Ovary (tissue), 9 donors: ENCODE measurements around the gene NANP. TPM values are rescaled to one million over a fixed set of nuclear protein-coding genes. Genes with fewer than 3 reads are reported as not detected.
"Not testable (repeated sequence)": the region's sequence is repeated elsewhere in the genome, so short reads cannot be mapped to it uniquely, and the experiment has no call there.

Source experiments
- DNase-seq, 5 donors: peaks; one replicate each; pipeline ENCODE4 v3.0.0-alpha.2; 2019 to 2020
- H3K27ac ChIP-seq, 2 donors: fragments of 200-600 bp; one replicate each; pipeline versions ENCODE4 v1.5.1 to v1.8.0; 2019 to 2022
- H3K27me3 ChIP-seq: fragments of 200-600 bp; one replicate; pipeline ENCODE4 v1.8.0; 2022
- H3K36me3 ChIP-seq: fragments of 200-600 bp; sonication (generic); one replicate; pipeline ENCODE4 v1.5.1; 2019
- H3K4me1 ChIP-seq: one replicate; pipeline ENCODE4 v1.8.1; 2013; ENCODE audit warnings: mild to moderate bottlenecking, moderate library complexity; ENCODE audit not compliant: insufficient read depth
- H3K4me3 ChIP-seq: fragments of 200-600 bp; sonication (generic); one replicate; pipeline ENCODE4 v1.5.1; 2017
- H3K9me3 ChIP-seq, 2 donors: fragments of 200-600 bp in 1 of 2; sonication (generic) in 1 of 2; one replicate each; pipeline versions ENCODE4 v1.5.1 to v1.8.1; 2013 to 2019; ENCODE audit warnings: mild to moderate bottlenecking in 1 of 2, moderate library complexity in 1 of 2
- CTCF ChIP-seq, 3 donors: fragments of 450-650 bp in 2 of 3; fragments of 200-600 bp in 1 of 3; IDR thresholded peaks; one replicate each; pipeline versions ENCODE4 v1.5.1 to v1.8.0; 2016 to 2022; ENCODE audit warnings: antibody characterized with exemption in 3 of 3, mild to moderate bottlenecking in 1 of 3
- EP300 ChIP-seq: sonication (generic); formaldehyde crosslinking; IDR thresholded peaks from one replicate; pipeline ENCODE4 v1.6.1; 2017; ENCODE audit warnings: antibody characterized with exemption
- POLR2A ChIP-seq: fragments of 450-650 bp; IDR thresholded peaks from one replicate; pipeline ENCODE4 v1.6.1; 2017; ENCODE audit warnings: antibody characterized with exemption, mild to moderate bottlenecking, moderate library complexity
- WGBS, 3 donors: extraction: QIAGEN DNeasy Blood & Tissue Kit in 1 of 3; methylation state at CpG; one replicate each; pipeline versions ENCODE4 v1.1.5 to v1.1.7; 2013 to 2017; 5-methylcytosine and 5-hydroxymethylcytosine counted together
- intact Hi-C, 4 donors: fragments of 100-400 bp; cut with DNase I; formaldehyde crosslinking; loops; one replicate each; pipeline versions ENCODE4 v1.11.0 to v1.15.1; 2022 to 2023
- polyA plus RNA-seq, 2 donors: library from polyadenylated mRNA; stranded (reverse); fragments of 200-250 nt in 1 of 2; fragments of 350-450 nt in 1 of 2; fragmentation: Illumina TruSeq in 1 of 2; extraction: RNeasy Lipid Tissue Mini Kit (QIAGEN cat#74804) in 1 of 2; gene quantifications; one replicate each; pipeline ENCODE4 v1.2.3, GENCODE V29; 2013 to 2014
- total RNA-seq, 7 donors: library from RNA; depleted of rRNA in 2 of 7; stranded (reverse); fragments of >200 nt in 2 of 7; fragmentation: NEBNext Ultra II Directional in 3 of 7; extraction: Animal tissue kit (Norgen Biotek cat#: 25700) in 3 of 7; gene quantifications; one replicate each; pipeline versions ENCODE4 v1.1.0 to v1.2.4, GENCODE V29; 2016 to 2023
- donor health status: DM: no; HTN: no; CAD: no; lungs with moderate emphysema.
- donor health status: DM: no; HTN: no; CAD: no.
- donor health status: Bipolar disorder and iron deficiency.
- donor health status: DM: yes; HTN: yes; CAD: no.
- donor health status: DM: no; HTN: no; CAD: no.
- donor health status: DM: yes; HTN: yes; CAD: no.

Gene NANP
- total and polyA plus RNA-seq, 9 donors, result 1.9 to 8.1 (median 4.9) TPM

DNA sequence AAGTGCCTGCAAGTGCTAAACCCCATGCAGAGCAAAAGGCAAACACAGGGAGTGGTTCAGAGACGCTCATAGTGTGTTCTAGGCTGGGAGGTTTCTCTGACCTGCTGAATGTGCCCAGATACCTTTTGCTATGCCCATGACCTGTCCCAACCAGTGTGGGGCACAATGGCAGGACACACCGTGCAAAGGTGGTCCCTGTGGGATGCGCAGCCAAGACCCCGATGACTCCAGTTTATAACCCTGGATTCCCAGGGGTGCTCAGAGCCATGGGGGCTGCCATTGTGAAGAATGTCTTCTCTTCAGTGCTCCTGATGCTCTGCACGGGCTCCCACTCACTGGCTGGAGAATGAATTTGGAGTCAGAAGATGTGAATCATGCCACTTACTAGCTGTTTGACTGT is 36.3 kb downstream of the NANP start:
- TF ChIP-seq CTCF (IDR thresholded peaks at IDR 0.05) (no peak), POLR2A (no peak), EP300 (no peak)
- Histone ChIP-seq H3K4me3 (no peak overlapping the region), H3K4me1 (peaks cover 2% of the 10 kb centered on the region), H3K9me3 (no peaks in the 10 kb centered on the region), H3K27me3 (no peaks in the 10 kb centered on the region), H3K27ac (no peak overlapping the region), H3K36me3 (no peaks in the 10 kb centered on the region)
- DNase-seq, result no peak
- 81 to 86% (median 83%) methylated on average over 5 of the region's 5 CpGs for WGBS, 3 donors
- intact Hi-C loops, result loop anchor here in 2 of 4 donors (10.0 kb wide), 2 partner anchors 53 to 83 kb away; no protein-coding TSS in a partner anchor

DNA sequence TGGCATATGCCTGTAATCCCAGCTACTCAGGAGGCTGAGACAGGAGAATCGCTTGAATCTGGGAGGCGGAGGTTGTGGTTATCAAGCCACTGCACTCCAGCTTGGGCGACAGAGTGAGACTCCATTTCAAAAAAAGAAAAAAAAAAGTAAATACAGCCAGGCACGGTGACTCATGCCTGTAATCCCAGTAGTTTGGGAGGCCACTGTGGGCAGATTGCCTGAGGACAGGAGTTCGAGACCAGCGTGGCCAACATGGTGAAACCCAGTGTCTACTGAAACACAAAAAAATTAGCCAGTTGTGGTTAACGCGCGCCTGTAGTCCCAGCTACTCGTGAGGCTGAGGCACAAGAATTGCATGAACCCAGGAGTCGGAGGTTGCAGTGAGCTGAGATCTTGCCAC is 36.9 kb downstream of the NANP start:
- Histone ChIP-seq H3K27me3 (no peaks in the 10 kb centered on the region), H3K4me1 (peaks cover 2% of the 10 kb centered on the region), H3K4me3 (no peak overlapping the region), H3K9me3 (no peaks in the 10 kb centered on the region), H3K36me3 (no peaks in the 10 kb centered on the region), H3K27ac (no peak overlapping the region)
- WGBS, 3 donors, result 78 to 87% (median 86%) methylated on average over 11 of the region's 11 CpGs
- intact Hi-C loops, result loop anchor here in 2 of 4 donors (10.0 kb wide), 2 partner anchors 52 to 82 kb away; no protein-coding TSS in a partner anchor
- no peak for TF ChIP-seq CTCF (IDR thresholded peaks at IDR 0.05)
- TF ChIP-seq POLR2A, result no peak
- TF ChIP-seq EP300, result no peak
- no peak for DNase-seq

DNA sequence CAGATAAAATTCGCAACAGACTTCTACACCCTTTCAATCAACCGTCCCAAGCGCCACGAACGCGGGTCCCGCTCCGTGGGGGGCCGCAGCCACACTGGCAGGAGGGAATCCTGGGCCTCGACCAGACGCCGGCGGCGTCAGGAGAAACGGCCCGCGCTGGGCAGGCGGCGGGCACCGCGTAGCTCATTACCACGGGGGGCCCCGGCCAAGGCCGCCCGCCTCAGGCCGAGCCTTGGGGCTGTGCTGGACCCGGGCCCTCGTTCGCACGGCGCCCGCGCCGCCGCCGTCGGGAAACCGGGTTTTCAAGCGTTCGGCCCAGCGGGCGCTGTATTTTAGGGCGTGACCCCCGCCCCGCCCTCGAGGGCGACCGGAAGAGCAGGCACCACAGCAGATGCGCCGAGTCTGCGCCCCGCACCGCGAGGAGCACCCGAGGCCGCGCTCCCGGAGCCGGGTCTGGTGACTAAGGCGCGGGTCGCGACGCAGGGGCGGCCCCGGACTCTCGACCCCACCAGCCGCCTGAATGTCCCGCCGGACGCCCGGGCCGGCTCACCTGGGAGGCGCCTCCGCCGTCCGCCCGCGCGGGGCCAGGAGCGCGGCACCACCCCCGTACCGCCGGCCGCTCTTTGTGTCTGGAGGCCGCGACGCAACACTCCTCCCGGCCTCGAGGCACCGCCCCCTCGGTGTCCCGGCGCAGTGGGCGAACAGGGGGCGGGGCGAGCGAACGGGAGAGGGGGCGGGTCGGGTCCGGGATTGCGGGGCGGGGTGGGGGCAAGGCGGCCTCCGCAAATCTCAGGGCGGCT is 38.7 kb downstream of the NANP start, which contains the start of gene NINL:
Gene NINL (minus strand): TSS at position 627 of the 800 bp plus-strand sequence. CDS start 58,944 bp downstream, outside the sequence.
- H3K27me3 ChIP-seq, result no peaks in the 10 kb centered on the region
- no peaks in the 10 kb centered on the region for H3K9me3 ChIP-seq
- H3K27ac ChIP-seq, result peak within 1 kb of the TSS; percentile 42 to 73
- WGBS, 3 donors, result 0 to 7% (median 1%) methylated on average over 60 to 108 of the region's 108 CpGs
- peaks cover 4% of the 10 kb centered on the region for H3K4me1 ChIP-seq
- intact Hi-C loops, result loop anchor here in 2 of 4 donors (10.0 kb wide), 2 partner anchors 50 to 80 kb away; no protein-coding TSS in a partner anchor
- peak within 1 kb of the TSS; percentile 53 for H3K4me3 ChIP-seq
- TF ChIP-seq POLR2A (peak; percentile 59), EP300 (no peak)
- H3K36me3 ChIP-seq, result no peaks in the 10 kb centered on the region
- peak; percentile 74 to 86 (median 83) for DNase-seq

DNA sequence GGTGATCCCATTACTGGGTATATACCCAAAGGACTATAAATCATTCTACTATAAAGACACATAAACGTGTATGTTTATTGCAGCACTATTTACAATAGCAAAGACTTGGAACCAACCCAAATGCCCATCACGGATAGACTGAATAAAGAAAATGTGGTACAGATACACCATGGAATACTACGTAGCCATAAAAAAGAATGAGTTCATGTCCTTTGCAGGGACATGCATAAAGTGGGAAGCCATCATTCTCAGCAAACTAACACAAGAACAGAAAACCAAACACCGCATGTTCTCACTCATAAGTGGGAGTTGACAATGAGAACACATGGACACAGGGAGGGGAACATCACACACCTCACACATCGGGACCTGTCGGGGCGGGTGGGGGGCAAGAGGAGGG is 40.2 kb downstream of the NANP start:
- not testable (repeated sequence) for H3K36me3 ChIP-seq, H3K4me3 ChIP-seq, H3K27me3 ChIP-seq, DNase-seq, H3K9me3 ChIP-seq, H3K27ac ChIP-seq
- intact Hi-C loops, result loop anchor here in 2 of 4 donors (10.0 kb wide), 2 partner anchors 49 to 79 kb away; no protein-coding TSS in a partner anchor
- 74 to 78% (median 74%) methylated on average over 7 of the region's 7 CpGs for WGBS, 3 donors
- H3K4me1 ChIP-seq, result peaks cover 11% of the 10 kb centered on the region

DNA sequence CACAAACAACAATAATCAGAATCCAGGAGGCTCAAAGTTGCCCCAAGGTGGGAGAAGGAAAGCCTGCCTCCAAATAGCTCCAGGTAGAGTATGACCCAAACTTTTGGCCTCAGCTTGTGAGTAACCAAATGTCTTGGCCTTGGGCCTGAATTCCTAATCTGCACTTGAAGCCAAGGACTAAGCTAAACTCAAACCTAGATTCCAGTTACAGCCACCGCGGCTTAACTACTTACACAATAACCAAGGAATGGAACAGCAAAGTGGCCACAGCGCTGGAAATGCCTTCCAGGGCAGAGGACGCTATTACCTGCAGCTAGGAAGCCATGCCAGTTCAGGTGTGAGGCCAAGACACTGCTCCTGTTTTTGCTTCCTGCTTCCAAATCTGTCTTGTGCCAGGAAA is 43.1 kb downstream of the NANP start:
- no peak for DNase-seq
- Histone ChIP-seq H3K27ac (no peak overlapping the region), H3K9me3 (no peaks in the 10 kb centered on the region), H3K36me3 (no peaks in the 10 kb centered on the region), H3K4me1 (peaks cover 11% of the 10 kb centered on the region), H3K27me3 (no peaks in the 10 kb centered on the region), H3K4me3 (no peak overlapping the region)
- WGBS, 3 donors, result 43 to 57% (median 52%) methylated on average over 4 of the region's 4 CpGs
- intact Hi-C loops, result loop anchor here in 2 of 4 donors (10.0 kb wide), 2 partner anchors 46 to 76 kb away; no protein-coding TSS in a partner anchor
- TF ChIP-seq EP300 (no peak), CTCF (IDR thresholded peaks at IDR 0.05) (no peak), POLR2A (no peak)
